Measurements from ENCODE around the gene AFMID. TPM values are rescaled to one million over a fixed set of nuclear protein-coding genes. Genes with fewer than 3 reads are reported as not detected.

Gene AFMID
- total RNA-seq, 4 donors from 2014 or later, result 16.5 to 44.3 (median 30.3) TPM

DNA sequence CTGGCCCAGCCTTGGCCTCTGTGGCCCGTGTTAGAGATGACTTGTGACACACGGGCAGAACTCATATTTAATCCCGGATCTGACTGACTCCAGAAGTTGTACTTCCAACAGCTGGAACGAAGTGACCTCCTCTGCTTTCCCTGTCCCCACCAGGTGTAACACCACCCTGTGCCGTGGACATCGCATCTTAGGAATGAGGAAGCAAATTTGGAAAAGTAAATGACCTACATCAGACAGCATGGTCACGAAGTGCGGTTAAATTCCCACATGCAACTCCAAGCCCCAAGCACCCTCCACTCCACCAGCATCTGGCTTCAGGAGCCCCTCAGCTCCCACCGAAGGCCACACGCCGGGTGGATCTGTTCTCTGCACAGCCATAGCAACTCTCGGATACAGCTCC is 3.2 kb upstream of the AFMID start:
- peak overlapping the region in 1 of 4 donors; percentile 21 for H3K27ac ChIP-seq

GRCh38 chr17:78184351-78184750 is 2.8 kb upstream of the AFMID start:
- H3K4me3 ChIP-seq, result no peak overlapping the region
- H3K27ac ChIP-seq, result peak overlapping the region in 1 of 4 donors; percentile 21
- no peaks in the 10 kb centered on the region for H3K36me3 ChIP-seq
- no peaks in the 10 kb centered on the region for H3K27me3 ChIP-seq
- no peaks in the 10 kb centered on the region for H3K9me3 ChIP-seq
- TF ChIP-seq CTCF (IDR thresholded peaks at IDR 0.05) (no peak), POLR2A (IDR thresholded peaks at IDR 0.05) (no peak)
- H3K4me1 ChIP-seq, result peaks cover 11 to 71% (median 29%) of the 10 kb centered on the region in 3 donors
- no peak for DNase-seq
- intact Hi-C loops (cut with DNase I), result no loop called here
- WGBS, 2 donors, result 62 to 76% methylated on average over 7 to 10 of the region's 10 CpGs

More for the DNA sequence above, 3.2 kb upstream of the AFMID start:
- no peaks in the 10 kb centered on the region for H3K27me3 ChIP-seq
- H3K4me1 ChIP-seq, result peaks cover 11 to 71% (median 33%) of the 10 kb centered on the region in 3 donors
- TF ChIP-seq POLR2A (IDR thresholded peaks at IDR 0.05) (no peak), CTCF (IDR thresholded peaks at IDR 0.05) (no peak)
- H3K4me3 ChIP-seq, result no peak overlapping the region
- H3K9me3 ChIP-seq, result no peaks in the 10 kb centered on the region
- 80 to 87% methylated on average over 10 to 12 of the region's 12 CpGs for WGBS, 2 donors
- H3K36me3 ChIP-seq, result no peaks in the 10 kb centered on the region
- no peak for DNase-seq
- intact Hi-C loops (cut with DNase I), result no loop called here

DNA sequence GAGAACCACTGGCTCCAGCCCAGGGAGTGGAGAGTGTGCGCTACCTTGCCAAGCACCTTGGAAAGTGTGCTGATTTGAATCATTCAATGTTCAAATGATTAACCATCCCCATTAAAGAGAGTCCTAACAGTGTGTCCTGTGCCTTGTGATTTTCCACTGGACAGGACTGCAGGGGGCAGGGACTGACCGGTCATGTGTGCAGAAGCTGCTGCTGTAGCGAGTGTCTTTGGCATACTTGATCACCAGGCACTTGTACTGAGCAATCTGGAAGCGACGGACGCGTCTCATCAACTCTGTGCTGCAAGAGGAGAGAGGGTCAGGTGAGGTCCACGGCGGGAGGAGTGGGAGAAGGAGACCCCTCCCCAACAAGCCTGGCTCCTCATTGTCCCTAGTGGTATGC is 2.3 kb upstream of the AFMID start:
- H3K36me3 ChIP-seq, result no peaks in the 10 kb centered on the region
- H3K4me1 ChIP-seq, result peaks cover 11 to 71% (median 24%) of the 10 kb centered on the region in 3 donors
- H3K27me3 ChIP-seq, result no peaks in the 10 kb centered on the region
- no peak overlapping the region for H3K4me3 ChIP-seq
- intact Hi-C loops (cut with DNase I), result loop anchor here (5.0 kb wide), 1 partner anchor 67 kb away; no protein-coding TSS in a partner anchor
- no peaks in the 10 kb centered on the region for H3K9me3 ChIP-seq
- no peak for TF ChIP-seq POLR2A (IDR thresholded peaks at IDR 0.05)
- no peak for TF ChIP-seq CTCF (IDR thresholded peaks at IDR 0.05)
- no peak for DNase-seq
- H3K27ac ChIP-seq, result peak overlapping the region in 1 of 4 donors; percentile 21
- 78 to 85% methylated on average over 3 to 9 of the region's 9 CpGs for WGBS, 2 donors

GRCh38 chr17:78185981-78186691 is 1.0 kb upstream of the AFMID start:
- intact Hi-C loops (cut with DNase I), result loop anchor here (5.0 kb wide), 1 partner anchor 66 kb away; no protein-coding TSS in a partner anchor
- H3K27ac ChIP-seq, result peak overlapping the region; percentile 78 to 89 (median 84)
- no peak for DNase-seq

More at GRCh38 chr17:78185981-78186691, 1.0 kb upstream of the AFMID start:
- Histone ChIP-seq H3K9me3 (no peaks in the 10 kb centered on the region), H3K4me3 (peak overlapping the region; percentile 43 to 79 (median 52)), H3K36me3 (peaks cover 0 to 13% (median 0%) of the 10 kb centered on the region in 3 donors), H3K27me3 (no peaks in the 10 kb centered on the region), H3K4me1 (peaks cover 11 to 63% (median 12%) of the 10 kb centered on the region in 3 donors)
- TF ChIP-seq POLR2A (IDR thresholded peaks at IDR 0.05) (no peak), CTCF (IDR thresholded peaks at IDR 0.05) (no peak)
- 45 to 52% methylated on average over 8 to 9 of the region's 10 CpGs for WGBS, 2 donors
